OCI-LY1 (cell line): ENCODE measurements around the gene PDK4.

ENCODE experiments used
- H2AFZ ChIP-seq: fragments of 200-600 bp; sonication (generic), shearing (Covaris generic); 2 replicates; pipeline ENCODE4 v1.6.0; 2014; ENCODE audit warnings: antibody characterized with exemption, mild to moderate bottlenecking, low read length
- H3F3A ChIP-seq: fragments of 200-600 bp; sonication (generic), shearing (Covaris generic); 2 replicates; pipeline ENCODE4 v1.6.0; 2014; ENCODE audit warnings: mild to moderate bottlenecking, antibody characterized with exemption, low read length, moderate library complexity; ENCODE audit not compliant: insufficient read depth
- H3K27ac ChIP-seq: fragments of 200-600 bp; sonication (generic); 2 replicates; pipeline ENCODE4 v1.5.1; 2014; ENCODE audit warnings: low read length, mixed run types, mild to moderate bottlenecking, low read depth; ENCODE audit not compliant: poor library complexity, severe bottlenecking
- H3K27me3 ChIP-seq: fragments of 200-600 bp; sonication (generic); 2 replicates; pipeline ENCODE4 v1.6.0; 2014; ENCODE audit warnings: antibody characterized with exemption, mild to moderate bottlenecking, low read length, moderate library complexity; ENCODE audit not compliant: insufficient read depth
- H3K36me3 ChIP-seq: fragments of 200-600 bp; sonication (generic); 2 replicates; pipeline ENCODE4 v1.6.1; 2014; ENCODE audit warnings: mild to moderate bottlenecking, antibody characterized with exemption, low read length, moderate library complexity, mixed read lengths; ENCODE audit not compliant: insufficient read depth
- H3K4me1 ChIP-seq: fragments of 200-600 bp; sonication (generic); 2 replicates; pipeline ENCODE4 v1.5.1; 2014; ENCODE audit warnings: mild to moderate bottlenecking, low read length, moderate library complexity; ENCODE audit not compliant: insufficient read depth, severe bottlenecking
- H3K4me2 ChIP-seq: fragments of 200-600 bp; sonication (generic), shearing (Covaris generic); 2 replicates; pipeline ENCODE4 v1.6.1; 2014; ENCODE audit warnings: low read length
- H3K4me3 ChIP-seq: fragments of 200-600 bp; sonication (generic); 2 replicates; pipeline ENCODE4 v1.5.1; 2014; ENCODE audit warnings: low read length, low read depth, mild to moderate bottlenecking, mixed read lengths; ENCODE audit not compliant: poor library complexity, severe bottlenecking
- H3K79me2 ChIP-seq: fragments of 200-600 bp; shearing (Covaris generic); 2 replicates; pipeline ENCODE4 v1.6.1; 2016; ENCODE audit warnings: mixed run types, low read length, mixed read lengths; ENCODE audit not compliant: insufficient read depth
- H3K9ac ChIP-seq: fragments of 200-600 bp; sonication (generic), shearing (Covaris generic); 2 replicates; pipeline ENCODE4 v1.6.1; 2014; ENCODE audit warnings: mild to moderate bottlenecking, low read length, mixed read lengths
- H3K9me2 ChIP-seq: fragments of 200-600 bp; sonication (generic), shearing (Covaris generic); 2 replicates; pipeline ENCODE4 v1.6.1; 2014; ENCODE audit warnings: low read depth, mild to moderate bottlenecking, low read length, mixed read lengths
- H3K9me3 ChIP-seq: fragments of 200-600 bp; shearing (Covaris generic); 2 replicates; pipeline ENCODE4 v1.6.1; 2014; ENCODE audit warnings: low read length, mixed read lengths
- H4K20me1 ChIP-seq: fragments of 200-600 bp; sonication (generic), shearing (Covaris generic); 2 replicates; pipeline ENCODE4 v1.6.0; 2016; ENCODE audit warnings: mild to moderate bottlenecking, low read length; ENCODE audit not compliant: insufficient read depth
- CTCF ChIP-seq: fragments of 200-600 bp; sonication (generic), shearing (Covaris generic); IDR thresholded peaks from 2 replicates; pipeline ENCODE4 v1.5.1; 2017; ENCODE audit warnings: mild to moderate bottlenecking, antibody characterized with exemption, low read length, moderate library complexity, mixed read lengths
- EZH2 ChIP-seq: fragments of 200-600 bp; sonication (generic), shearing (Covaris generic); IDR thresholded peaks from 2 replicates; pipeline ENCODE4 v1.8.0; 2017; ENCODE audit warnings: borderline replicate concordance, mixed run types, mild to moderate bottlenecking, antibody characterized with exemption, low read length, moderate library complexity, mixed read lengths

Gene PDK4

DNA sequence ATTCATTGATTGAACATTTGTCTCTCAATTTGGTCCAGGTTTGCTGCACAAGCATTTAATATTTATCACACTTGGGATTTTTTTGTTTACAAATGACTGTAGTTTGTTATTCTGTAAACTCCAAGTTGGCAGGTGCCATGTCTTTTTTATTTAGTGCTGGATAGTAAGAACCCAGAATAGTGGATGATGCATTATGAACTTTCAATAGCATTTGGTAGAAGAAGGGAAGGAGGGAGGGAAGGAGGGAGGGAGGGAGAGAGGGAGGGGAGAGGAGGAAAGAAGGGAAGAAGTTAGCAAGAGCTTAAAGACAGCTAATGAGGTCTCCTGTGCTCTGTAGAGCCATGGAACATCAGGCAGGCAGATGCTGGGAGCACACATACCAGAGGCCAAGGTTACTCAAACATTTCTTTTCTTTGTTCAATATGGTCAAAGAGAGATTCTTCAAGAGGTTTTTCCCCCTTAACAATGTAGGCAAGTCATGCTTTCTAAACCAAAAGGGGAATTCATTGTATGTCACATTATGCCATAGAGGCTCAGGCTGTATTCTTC, 25.8 kb upstream of the PDK4 start:
- H2AFZ ChIP-seq = no peak overlapping the region
- H3K9ac ChIP-seq = no peak overlapping the region
- H3K27me3 ChIP-seq = no peaks in the 10 kb centered on the region
- H3K27ac ChIP-seq = no peak overlapping the region
- H3F3A ChIP-seq = no peaks in the 10 kb centered on the region
- H3K79me2 ChIP-seq = no peaks in the 10 kb centered on the region
- no peak overlapping the region for H3K4me2 ChIP-seq
- H4K20me1 ChIP-seq = no peaks in the 10 kb centered on the region
- no peaks in the 10 kb centered on the region for H3K4me1 ChIP-seq
- no peak for TF ChIP-seq EZH2
- TF ChIP-seq CTCF = no peak
- H3K9me2 ChIP-seq = no peaks in the 10 kb centered on the region
- no peak overlapping the region for H3K4me3 ChIP-seq
- no peaks in the 10 kb centered on the region for H3K36me3 ChIP-seq
- H3K9me3 ChIP-seq = no peaks in the 10 kb centered on the region

GRCh38 chr7:95621404-95621803, 25.1 kb upstream of the PDK4 start:
- Histone ChIP-seq H2AFZ (no peak overlapping the region), H3K27me3 (no peaks in the 10 kb centered on the region), H3K4me3 (no peak overlapping the region), H3K4me1 (no peaks in the 10 kb centered on the region), H3K9me2 (no peaks in the 10 kb centered on the region), H3K27ac (no peak overlapping the region), H3K79me2 (no peaks in the 10 kb centered on the region), H3K36me3 (no peaks in the 10 kb centered on the region), H3K9ac (no peak overlapping the region), H4K20me1 (no peaks in the 10 kb centered on the region), H3K9me3 (no peaks in the 10 kb centered on the region), H3F3A (no peaks in the 10 kb centered on the region), H3K4me2 (no peak overlapping the region)
- TF ChIP-seq CTCF (no peak), EZH2 (no peak)

GRCh38 chr7:95620631-95621030, 24.3 kb upstream of the PDK4 start:
- TF ChIP-seq EZH2 (no peak), CTCF (no peak)
- no peak overlapping the region for H2AFZ ChIP-seq
- no peak overlapping the region for H3K27ac ChIP-seq
- no peaks in the 10 kb centered on the region for H3K4me1 ChIP-seq
- no peaks in the 10 kb centered on the region for H3K79me2 ChIP-seq
- no peak overlapping the region for H3K4me3 ChIP-seq
- no peaks in the 10 kb centered on the region for H3K9me3 ChIP-seq
- H3F3A ChIP-seq = no peaks in the 10 kb centered on the region
- no peak overlapping the region for H3K9ac ChIP-seq
- no peaks in the 10 kb centered on the region for H4K20me1 ChIP-seq
- no peaks in the 10 kb centered on the region for H3K9me2 ChIP-seq
- H3K27me3 ChIP-seq = no peaks in the 10 kb centered on the region
- H3K36me3 ChIP-seq = no peaks in the 10 kb centered on the region
- no peak overlapping the region for H3K4me2 ChIP-seq
